Vagina (tissue), 2 donors: ENCODE measurements around the gene SBF2. TPM values are rescaled to one million over a fixed set of nuclear protein-coding genes. Genes with fewer than 3 reads are reported as not detected.

Source experiments
- DNase-seq, 2 donors: peaks; one replicate each; pipeline ENCODE4 v3.0.0-alpha.2; 2017; ENCODE audit errors: extremely low spot score in 2 of 2
- H3K27ac ChIP-seq: fragments of 200-600 bp; sonication (generic); one replicate; pipeline ENCODE4 v1.5.1; 2019
- H3K27me3 ChIP-seq: fragments of 200-600 bp; sonication (generic); one replicate; pipeline ENCODE4 v1.5.1; 2019
- H3K36me3 ChIP-seq, 2 donors: fragments of 200-600 bp; sonication (generic); one replicate each; pipeline ENCODE4 v1.5.1; 2017 to 2019
- H3K4me1 ChIP-seq: fragments of 200-600 bp; sonication (generic); one replicate; pipeline ENCODE4 v1.5.1; 2019
- H3K4me3 ChIP-seq, 2 donors: fragments of 200-600 bp; sonication (generic); 1 replicate in 1 of 2; 2 replicates in 1 of 2; pipeline ENCODE4 v1.5.1; 2016 to 2019
- H3K9me3 ChIP-seq: fragments of 200-600 bp; sonication (generic); one replicate; pipeline ENCODE4 v1.5.1; 2019
- CTCF ChIP-seq, 3 experiments: fragments of 450-650 bp in 2 of 3; fragments of 200-600 bp in 1 of 3; sonication (generic) in 1 of 3; IDR thresholded peaks; one replicate each; pipeline ENCODE4 v1.5.1; 2017 to 2019; ENCODE audit warnings: antibody characterized with exemption in 3 of 3, mild to moderate bottlenecking in 2 of 3, moderate library complexity in 2 of 3
- POLR2A ChIP-seq, 2 donors: fragments of 450-650 bp; IDR thresholded peaks; one replicate each; pipeline ENCODE4 v1.6.1; 2017; ENCODE audit warnings: antibody characterized with exemption in 2 of 2, mild to moderate bottlenecking in 2 of 2, moderate library complexity in 2 of 2
- POLR2AphosphoS5 ChIP-seq, 2 donors: sonication (generic); formaldehyde crosslinking; IDR thresholded peaks; one replicate each; pipeline ENCODE4 v1.9.0; 2017; ENCODE audit warnings: antibody characterized with exemption in 2 of 2, mild to moderate bottlenecking in 2 of 2, low read depth in 1 of 2; ENCODE audit not compliant: insufficient read depth in 1 of 2
- intact Hi-C: fragments of 100-400 bp; cut with DNase I; formaldehyde crosslinking; loops from one replicate; pipeline ENCODE4 v1.15.1; 2023
- total RNA-seq: library from RNA; depleted of rRNA; stranded (reverse); fragments of >200 nt; gene quantifications from one replicate; pipeline ENCODE4 v1.2.3, GENCODE V29; 2016

Gene SBF2
- total RNA-seq, 1 donor from 2014 or later, result 69.5 TPM

- no peak for DNase-seq
- Histone ChIP-seq H3K4me3 (no peak overlapping the region), H3K9me3 (no peaks in the 10 kb centered on the region), H3K27me3 (no peaks in the 10 kb centered on the region), H3K4me1 (peaks cover 36% of the 10 kb centered on the region), H3K27ac (no peak overlapping the region), H3K36me3 (no peaks in the 10 kb centered on the region)
- no peak for TF ChIP-seq CTCF (IDR thresholded peaks at IDR 0.05)
- TF ChIP-seq POLR2AphosphoS5 (IDR thresholded peaks at IDR 0.05; ENCODE audit: insufficient read depth in 1 of 2, low read depth in 1 of 2), result no peak
- no peak for TF ChIP-seq POLR2A (IDR thresholded peaks at IDR 0.05)
- intact Hi-C loops, result no loop called here
Observed at GRCh38 chr11:10113852-10114251, 180.2 kb downstream of the SBF2 start.

- no peak for DNase-seq
- Histone ChIP-seq H3K9me3 (no peaks in the 10 kb centered on the region), H3K36me3 (no peaks in the 10 kb centered on the region), H3K27me3 (no peaks in the 10 kb centered on the region), H3K4me1 (peaks cover 28% of the 10 kb centered on the region), H3K4me3 (no peak overlapping the region), H3K27ac (peak overlapping the region; percentile 57)
- intact Hi-C loops, result no loop called here
- no peak for TF ChIP-seq POLR2A (IDR thresholded peaks at IDR 0.05)
- TF ChIP-seq POLR2AphosphoS5 (IDR thresholded peaks at IDR 0.05; ENCODE audit: insufficient read depth in 1 of 2, low read depth in 1 of 2), result no peak
- TF ChIP-seq CTCF (IDR thresholded peaks at IDR 0.05), result no peak
Observed at GRCh38 chr11:10109806-10110205, 184.2 kb downstream of the SBF2 start.

- Histone ChIP-seq H3K4me1 (peaks cover 28% of the 10 kb centered on the region), H3K36me3 (no peaks in the 10 kb centered on the region), H3K27ac (peak overlapping the region; percentile 57), H3K27me3 (no peaks in the 10 kb centered on the region), H3K9me3 (no peaks in the 10 kb centered on the region), H3K4me3 (no peak overlapping the region)
- intact Hi-C loops, result no loop called here
- TF ChIP-seq CTCF (IDR thresholded peaks at IDR 0.05) (no peak), POLR2A (IDR thresholded peaks at IDR 0.05) (no peak), POLR2AphosphoS5 (IDR thresholded peaks at IDR 0.05; ENCODE audit: insufficient read depth in 1 of 2, low read depth in 1 of 2) (no peak)
- DNase-seq, result no peak
Observed at GRCh38 chr11:10108915-10109680, 184.9 kb downstream of the SBF2 start.

- Histone ChIP-seq H3K9me3 (no peaks in the 10 kb centered on the region), H3K36me3 (no peaks in the 10 kb centered on the region), H3K27ac (no peak overlapping the region), H3K4me3 (no peak overlapping the region), H3K4me1 (peaks cover 28% of the 10 kb centered on the region), H3K27me3 (no peaks in the 10 kb centered on the region)
- TF ChIP-seq POLR2A (IDR thresholded peaks at IDR 0.05) (no peak), POLR2AphosphoS5 (IDR thresholded peaks at IDR 0.05; ENCODE audit: insufficient read depth in 1 of 2, low read depth in 1 of 2) (no peak), CTCF (IDR thresholded peaks at IDR 0.05) (no peak)
- intact Hi-C loops, result no loop called here
- DNase-seq, result no peak
Observed at GRCh38 chr11:10107497-10107896, 186.5 kb downstream of the SBF2 start.

GRCh38 chr11:10097615-10098014, 196.4 kb downstream of the SBF2 start:
- no peak for TF ChIP-seq POLR2AphosphoS5 (IDR thresholded peaks at IDR 0.05; ENCODE audit: insufficient read depth in 1 of 2, low read depth in 1 of 2)
- no peak for TF ChIP-seq CTCF (IDR thresholded peaks at IDR 0.05)
- no peak for TF ChIP-seq POLR2A (IDR thresholded peaks at IDR 0.05)
- Histone ChIP-seq H3K27ac (no peak overlapping the region), H3K4me3 (no peak overlapping the region), H3K9me3 (peaks cover 12% of the 10 kb centered on the region), H3K36me3 (no peaks in the 10 kb centered on the region), H3K27me3 (no peaks in the 10 kb centered on the region), H3K4me1 (no peaks in the 10 kb centered on the region)
- intact Hi-C loops, result no loop called here
- no peak for DNase-seq
